Body of pancreas (tissue), 4 donors: Measurements from ENCODE around the gene TMSB4X. TPM values are rescaled to one million over a fixed set of nuclear protein-coding genes. Genes with fewer than 3 reads are reported as not detected.

Experiments
- ATAC-seq: fragments of 150-250 bp; one replicate; pipeline ENCODE4 v1.9.1; 2016
- DNase-seq, 4 donors: peaks; one replicate each; pipeline ENCODE4 v3.0.0-alpha.2; 2019
- H3K27ac ChIP-seq, 4 donors: fragments of 200-600 bp; sonication (generic); 1 replicate in 3 of 4; 2 replicates in 1 of 4; pipeline versions ENCODE4 v1.5.1 to v1.6.1; 2016 to 2019; ENCODE audit warnings: mild to moderate bottlenecking in 1 of 4, mixed read lengths in 1 of 4, moderate library complexity in 1 of 4
- H3K27me3 ChIP-seq, 2 donors: fragments of 200-600 bp; sonication (generic); one replicate each; pipeline ENCODE4 v1.6.0; 2016; ENCODE audit warnings: mild to moderate bottlenecking in 1 of 2
- H3K36me3 ChIP-seq, 2 donors: fragments of 200-600 bp; sonication (generic); replicated peaks in 1 of 2; 2 replicates each; pipeline ENCODE4 v1.5.1; 2016; ENCODE audit warnings: low read depth in 2 of 2; ENCODE audit not compliant: insufficient read depth in 1 of 2
- H3K4me1 ChIP-seq: fragments of 200-600 bp; sonication (generic); one replicate; pipeline ENCODE4 v1.6.0; 2016
- H3K4me3 ChIP-seq, 2 donors: fragments of 200-600 bp; sonication (generic); 1 replicate in 1 of 2; 2 replicates in 1 of 2; pipeline ENCODE4 v1.5.1; 2016 to 2019
- H3K9me3 ChIP-seq, 3 donors: fragments of 200-600 bp; sonication (generic); 1 replicate in 2 of 3; 2 replicates in 1 of 3; pipeline ENCODE4 v1.5.1; 2016
- POLR2A ChIP-seq, 3 donors: fragments of 450-650 bp; IDR thresholded peaks; one replicate each; pipeline ENCODE4 v1.6.1; 2016; ENCODE audit warnings: antibody characterized with exemption in 3 of 3, mild to moderate bottlenecking in 2 of 3
- WGBS, 2 donors: methylation state at CpG; one replicate each; pipeline ENCODE4 v1.1.5; 2017; 5-methylcytosine and 5-hydroxymethylcytosine counted together
- intact Hi-C: fragments of 100-400 bp; cut with DNase I; formaldehyde crosslinking; loops from one replicate; pipeline ENCODE4 v1.15.1; 2023
- total RNA-seq, 2 donors: library from RNA; depleted of rRNA; stranded (reverse); fragments of >200 nt; gene quantifications; one replicate each; pipeline ENCODE4 v1.1.0, GENCODE V29; 2016
- TF ChIP-seq, protein P1 (sequence below), 7 experiments: fragments of 450-650 bp in 4 of 7; fragments of 200-600 bp in 3 of 7; sonication (generic) in 3 of 7; IDR thresholded peaks; one replicate each; pipeline ENCODE4 v1.5.1; 2016 to 2019; ENCODE audit warnings: antibody characterized with exemption in 7 of 7

TMSB4X gene
- total RNA-seq, 2 donors from 2014 or later: 1,104 to 1,472 TPM

DNA sequence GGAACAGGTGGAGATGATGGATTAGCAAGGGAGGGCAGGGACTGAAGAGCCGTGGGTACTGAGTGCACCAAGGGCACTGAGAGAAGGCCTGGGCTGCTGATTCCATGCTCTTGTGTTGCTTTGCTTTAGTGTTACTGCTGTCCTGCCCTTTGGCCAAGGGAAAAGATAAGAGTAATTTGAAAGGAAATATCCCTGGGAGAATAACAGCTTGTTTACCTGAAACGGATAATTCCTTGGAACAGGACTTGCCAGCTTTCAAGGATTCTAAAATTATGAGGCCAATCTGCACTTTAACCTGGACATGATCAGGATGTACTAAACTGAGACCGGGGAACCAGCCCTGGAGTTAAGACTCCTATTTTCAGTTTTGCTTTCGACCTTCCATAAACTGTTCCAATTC is 49.1 kb downstream of the TMSB4X start:
- ATAC-seq: no peak
- Histone ChIP-seq H3K27me3 (no peaks in the 10 kb centered on the region), H3K36me3 (no peaks in the 10 kb centered on the region), H3K4me3 (no peak overlapping the region), H3K4me1 (peaks cover 13% of the 10 kb centered on the region), H3K9me3 (no peaks in the 10 kb centered on the region), H3K27ac (peak overlapping the region in 2 of 4 donors; percentile 18 to 40)
- intact Hi-C loops: no loop called here
- 37 to 45% methylated on average over 3 to 4 of the region's 4 CpGs for WGBS, 2 donors
- TF ChIP-seq, protein P1, sequence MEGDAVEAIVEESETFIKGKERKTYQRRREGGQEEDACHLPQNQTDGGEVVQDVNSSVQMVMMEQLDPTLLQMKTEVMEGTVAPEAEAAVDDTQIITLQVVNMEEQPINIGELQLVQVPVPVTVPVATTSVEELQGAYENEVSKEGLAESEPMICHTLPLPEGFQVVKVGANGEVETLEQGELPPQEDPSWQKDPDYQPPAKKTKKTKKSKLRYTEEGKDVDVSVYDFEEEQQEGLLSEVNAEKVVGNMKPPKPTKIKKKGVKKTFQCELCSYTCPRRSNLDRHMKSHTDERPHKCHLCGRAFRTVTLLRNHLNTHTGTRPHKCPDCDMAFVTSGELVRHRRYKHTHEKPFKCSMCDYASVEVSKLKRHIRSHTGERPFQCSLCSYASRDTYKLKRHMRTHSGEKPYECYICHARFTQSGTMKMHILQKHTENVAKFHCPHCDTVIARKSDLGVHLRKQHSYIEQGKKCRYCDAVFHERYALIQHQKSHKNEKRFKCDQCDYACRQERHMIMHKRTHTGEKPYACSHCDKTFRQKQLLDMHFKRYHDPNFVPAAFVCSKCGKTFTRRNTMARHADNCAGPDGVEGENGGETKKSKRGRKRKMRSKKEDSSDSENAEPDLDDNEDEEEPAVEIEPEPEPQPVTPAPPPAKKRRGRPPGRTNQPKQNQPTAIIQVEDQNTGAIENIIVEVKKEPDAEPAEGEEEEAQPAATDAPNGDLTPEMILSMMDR (IDR thresholded peaks at IDR 0.05): no peak
- no peak for TF ChIP-seq POLR2A (IDR thresholded peaks at IDR 0.05)
- DNase-seq: peak in 2 of 4 donors; percentile 11 to 32

DNA sequence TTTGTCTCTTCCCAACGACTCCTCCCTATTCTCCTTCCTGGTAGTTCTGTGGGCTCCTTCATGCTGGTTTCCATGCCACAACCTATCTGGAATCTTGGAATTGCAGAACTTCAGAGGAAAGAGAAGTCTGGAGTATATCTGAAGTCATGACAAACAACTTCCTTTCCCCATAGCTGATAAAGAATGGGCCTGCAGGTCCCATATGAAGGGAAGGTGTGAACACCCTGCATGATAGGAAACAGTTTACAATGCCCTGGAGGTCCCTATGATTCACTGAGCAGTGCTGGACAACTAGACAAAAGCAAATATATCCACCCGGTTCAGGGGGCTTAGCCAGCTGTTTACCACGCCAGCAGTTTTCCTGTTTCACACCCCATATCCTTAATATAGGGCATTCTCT is 50.1 kb downstream of the TMSB4X start:
- intact Hi-C loops: no loop called here
- TF ChIP-seq, protein P1 (IDR thresholded peaks at IDR 0.05): no peak
- TF ChIP-seq POLR2A (IDR thresholded peaks at IDR 0.05): no peak
- Histone ChIP-seq H3K4me1 (peaks cover 23% of the 10 kb centered on the region), H3K4me3 (no peak overlapping the region), H3K27ac (no peak overlapping the region), H3K36me3 (no peaks in the 10 kb centered on the region), H3K27me3 (no peaks in the 10 kb centered on the region), H3K9me3 (no peaks in the 10 kb centered on the region)
- ATAC-seq (no peak), DNase-seq (no peak)
- 81 to 82% methylated on average over 3 of the region's 3 CpGs for WGBS, 2 donors

Other genes starting within 250 kb of the TMSB4X start
- 10 to 100 TPM in 1 of 2 donors, 1 to 10 TPM in 1; 6.3 to 41.8 TPM for gene PRPS2, start 183.7 kb upstream of the TMSB4X start, total RNA-seq
- under 1 TPM in 1 of 2 donors, not detected in 1; 0.78 TPM for gene TLR7, start 108.0 kb upstream of the TMSB4X start, total RNA-seq
- gene TLR8, start 68.5 kb upstream of the TMSB4X start, total RNA-seq: under 1 TPM in 1 of 2 donors, not detected in 1; 0.26 TPM
- not detected for gene FAM9C, start 69.5 kb downstream of the TMSB4X start, total RNA-seq